Transverse colon (tissue), 3 donors: ENCODE results near the gene SLC28A3.

Experiments used
- POLR2A ChIP-seq: fragments of 450-650 bp; IDR thresholded peaks from one replicate; pipeline ENCODE4 v1.6.1; 2016; ENCODE audit warnings: antibody characterized with exemption, mild to moderate bottlenecking, moderate library complexity
- TF ChIP-seq, protein P1 (sequence below), 5 experiments: fragments of 200-600 bp in 3 of 5; fragments of 450-650 bp in 2 of 5; sonication (generic) in 3 of 5; IDR thresholded peaks; 1 replicate in 2 of 5; 2 replicates in 3 of 5; pipeline ENCODE4 v1.5.1; 2016 to 2017; ENCODE audit warnings: antibody characterized with exemption in 5 of 5, inconsistent platforms in 3 of 5, mild to moderate bottlenecking in 2 of 5, moderate library complexity in 1 of 5

GRCh38 chr9:84230355-84231145 lies 110.0 kb downstream of the SLC28A3 start:
- TF ChIP-seq, protein P1, sequence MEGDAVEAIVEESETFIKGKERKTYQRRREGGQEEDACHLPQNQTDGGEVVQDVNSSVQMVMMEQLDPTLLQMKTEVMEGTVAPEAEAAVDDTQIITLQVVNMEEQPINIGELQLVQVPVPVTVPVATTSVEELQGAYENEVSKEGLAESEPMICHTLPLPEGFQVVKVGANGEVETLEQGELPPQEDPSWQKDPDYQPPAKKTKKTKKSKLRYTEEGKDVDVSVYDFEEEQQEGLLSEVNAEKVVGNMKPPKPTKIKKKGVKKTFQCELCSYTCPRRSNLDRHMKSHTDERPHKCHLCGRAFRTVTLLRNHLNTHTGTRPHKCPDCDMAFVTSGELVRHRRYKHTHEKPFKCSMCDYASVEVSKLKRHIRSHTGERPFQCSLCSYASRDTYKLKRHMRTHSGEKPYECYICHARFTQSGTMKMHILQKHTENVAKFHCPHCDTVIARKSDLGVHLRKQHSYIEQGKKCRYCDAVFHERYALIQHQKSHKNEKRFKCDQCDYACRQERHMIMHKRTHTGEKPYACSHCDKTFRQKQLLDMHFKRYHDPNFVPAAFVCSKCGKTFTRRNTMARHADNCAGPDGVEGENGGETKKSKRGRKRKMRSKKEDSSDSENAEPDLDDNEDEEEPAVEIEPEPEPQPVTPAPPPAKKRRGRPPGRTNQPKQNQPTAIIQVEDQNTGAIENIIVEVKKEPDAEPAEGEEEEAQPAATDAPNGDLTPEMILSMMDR (IDR thresholded peaks at IDR 0.05): no peak
- TF ChIP-seq POLR2A: no peak
